Measurements from ENCODE around the gene DIS3L.

DNA sequence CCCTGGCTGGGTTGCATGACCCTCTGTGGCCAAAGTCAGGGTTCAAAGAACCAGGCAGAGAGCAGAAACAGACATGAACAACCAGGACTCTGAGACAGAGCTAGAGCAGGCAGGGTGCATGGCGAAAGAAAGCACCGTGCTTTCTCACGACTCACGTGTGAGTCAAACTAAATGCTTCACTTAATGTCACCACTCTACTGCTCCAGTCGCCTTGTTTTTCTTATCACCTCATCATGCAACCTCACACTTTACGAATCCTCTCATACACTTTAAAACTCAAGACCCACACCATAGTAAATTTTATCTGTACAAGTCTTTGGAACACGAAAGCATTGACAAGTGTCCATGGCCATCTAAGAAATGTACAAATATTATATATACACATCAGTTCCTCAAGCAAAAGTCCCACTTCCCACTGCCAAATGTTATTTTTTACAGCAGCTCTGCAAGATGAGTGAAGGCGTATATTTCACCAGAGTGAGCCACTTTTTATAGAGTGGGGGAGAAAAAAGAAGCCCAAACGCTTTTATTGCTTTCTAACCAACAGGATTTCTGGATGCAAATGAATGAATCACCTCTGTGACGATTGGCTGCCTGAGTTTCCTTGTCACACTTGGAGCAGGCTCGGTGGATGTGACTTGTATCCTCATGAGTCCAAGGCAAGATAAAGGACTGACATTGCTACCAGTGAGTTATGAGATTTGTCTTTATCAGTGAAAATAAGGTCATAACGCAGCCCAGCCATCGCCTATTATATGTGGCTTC, 23.9 kb upstream of the DIS3L start:
- TF ChIP-seq, protein P1, sequence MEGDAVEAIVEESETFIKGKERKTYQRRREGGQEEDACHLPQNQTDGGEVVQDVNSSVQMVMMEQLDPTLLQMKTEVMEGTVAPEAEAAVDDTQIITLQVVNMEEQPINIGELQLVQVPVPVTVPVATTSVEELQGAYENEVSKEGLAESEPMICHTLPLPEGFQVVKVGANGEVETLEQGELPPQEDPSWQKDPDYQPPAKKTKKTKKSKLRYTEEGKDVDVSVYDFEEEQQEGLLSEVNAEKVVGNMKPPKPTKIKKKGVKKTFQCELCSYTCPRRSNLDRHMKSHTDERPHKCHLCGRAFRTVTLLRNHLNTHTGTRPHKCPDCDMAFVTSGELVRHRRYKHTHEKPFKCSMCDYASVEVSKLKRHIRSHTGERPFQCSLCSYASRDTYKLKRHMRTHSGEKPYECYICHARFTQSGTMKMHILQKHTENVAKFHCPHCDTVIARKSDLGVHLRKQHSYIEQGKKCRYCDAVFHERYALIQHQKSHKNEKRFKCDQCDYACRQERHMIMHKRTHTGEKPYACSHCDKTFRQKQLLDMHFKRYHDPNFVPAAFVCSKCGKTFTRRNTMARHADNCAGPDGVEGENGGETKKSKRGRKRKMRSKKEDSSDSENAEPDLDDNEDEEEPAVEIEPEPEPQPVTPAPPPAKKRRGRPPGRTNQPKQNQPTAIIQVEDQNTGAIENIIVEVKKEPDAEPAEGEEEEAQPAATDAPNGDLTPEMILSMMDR (IDR thresholded peaks at IDR 0.05 in 4 of 5, conservative IDR thresholded peaks at IDR 0.05 in 1 of 5): no peak
- no peak for TF ChIP-seq POLR2A (IDR thresholded peaks at IDR 0.05)
